ENCODE data around the gene THAP2.
A peak's percentile ranks its signal among the peaks of the same experiment; 100 is the strongest.

Gene THAP2

GRCh38 chr12:71703206-71703605 is 39.1 kb downstream of the THAP2 start:
- no peak for DNase-seq (ENCODE audit: low read depth, low spot score)

- DNase-seq (ENCODE audit: low read depth, low spot score) = no peak
Measured at GRCh38 chr12:71704920-71705319, 40.8 kb downstream of the THAP2 start.

- no peak for DNase-seq (ENCODE audit: low read depth, low spot score)
Measured at GRCh38 chr12:71708658-71709057, 44.6 kb downstream of the THAP2 start.

- DNase-seq (ENCODE audit: low read depth, low spot score) = peak; percentile 15
Measured at GRCh38 chr12:71710276-71711125, 46.4 kb downstream of the THAP2 start.

- no peak for DNase-seq (ENCODE audit: low read depth, low spot score)
Measured at GRCh38 chr12:71718611-71719010, 54.5 kb downstream of the THAP2 start.

GRCh38 chr12:71719647-71720370 is 55.7 kb downstream of the THAP2 start:
- no peak for DNase-seq (ENCODE audit: low read depth, low spot score)

GRCh38 chr12:71721783-71722505 is 57.8 kb downstream of the THAP2 start:
- DNase-seq (ENCODE audit: low read depth, low spot score) = no peak

- no peak for DNase-seq (ENCODE audit: low read depth, low spot score)
Measured at GRCh38 chr12:71725011-71725410, 60.9 kb downstream of the THAP2 start.

- no peak for DNase-seq (ENCODE audit: low read depth, low spot score)
Measured at GRCh38 chr12:71726548-71726947, 62.4 kb downstream of the THAP2 start.

- DNase-seq (ENCODE audit: low read depth, low spot score) = no peak
Measured at GRCh38 chr12:71727958-71728357, 63.9 kb downstream of the THAP2 start.

All from brain pericyte (primary cell).